Stimulated activated CD8-positive, alpha-beta memory T cell treated with anti-CD3 and anti-CD28 coated beads, Interleukin-2, amount 100 ng/mL, for 48 hours (primary cell): ENCODE results near the gene UGT1A8.
"Not testable (repeated sequence)": the region's sequence is repeated elsewhere in the genome, so short reads cannot be mapped to it uniquely, and the experiment has no call there.

Source experiments
- DNase-seq, 2 donors: peaks; one replicate each; pipeline ENCODE4 v3.0.0-alpha.2; 2020; ENCODE audit warnings: low read depth in 2 of 2

UGT1A8 gene

GRCh38 chr2:233617476-233617875 is at the start of gene UGT1A8:
UGT1A8 (plus strand) TSS chr2:233617633; CDS start chr2:233617708, 75 bp downstream.
- DNase-seq = not testable (repeated sequence)

- DNase-seq = no peak
Measured at GRCh38 chr2:233571001-233571400, 46.4 kb upstream of the UGT1A8 start.

- no peak for DNase-seq
Measured at GRCh38 chr2:233571462-233571861, 46.0 kb upstream of the UGT1A8 start.

GRCh38 chr2:233572468-233572867 is 45.0 kb upstream of the UGT1A8 start:
- no peak for DNase-seq

- DNase-seq = not testable (repeated sequence)
Measured at GRCh38 chr2:233577341-233577740, 40.1 kb upstream of the UGT1A8 start.

GRCh38 chr2:233583217-233583965 is 34.0 kb upstream of the UGT1A8 start:
- DNase-seq = not testable (repeated sequence)

- no peak for DNase-seq
Measured at GRCh38 chr2:233584210-233584609, 33.2 kb upstream of the UGT1A8 start.

GRCh38 chr2:233588400-233588799 is 29.0 kb upstream of the UGT1A8 start:
- no peak for DNase-seq

GRCh38 chr2:233592706-233593105 is 24.7 kb upstream of the UGT1A8 start:
- not testable (repeated sequence) for DNase-seq

GRCh38 chr2:233593201-233593600 is 24.2 kb upstream of the UGT1A8 start:
- no peak for DNase-seq

GRCh38 chr2:233597522-233597921 is 19.9 kb upstream of the UGT1A8 start:
- DNase-seq = no peak

GRCh38 chr2:233598952-233599351 is 18.5 kb upstream of the UGT1A8 start:
- no peak for DNase-seq

- no peak for DNase-seq
Measured at GRCh38 chr2:233600386-233600785, 17.0 kb upstream of the UGT1A8 start.

- DNase-seq = no peak
Measured at GRCh38 chr2:233602076-233602475, 15.4 kb upstream of the UGT1A8 start.

GRCh38 chr2:233603520-233603919 is 13.9 kb upstream of the UGT1A8 start:
- DNase-seq = no peak

GRCh38 chr2:233604826-233605225 is 12.6 kb upstream of the UGT1A8 start:
- no peak for DNase-seq

GRCh38 chr2:233605680-233606079 is 11.8 kb upstream of the UGT1A8 start:
- no peak for DNase-seq

- DNase-seq = no peak
Measured at GRCh38 chr2:233611284-233611683, 6.1 kb upstream of the UGT1A8 start.

GRCh38 chr2:233620204-233620603 is 2.8 kb downstream of the UGT1A8 start:
- DNase-seq = no peak

GRCh38 chr2:233621863-233622262 is 4.4 kb downstream of the UGT1A8 start:
- not testable (repeated sequence) for DNase-seq

GRCh38 chr2:233627331-233628025 is 10.0 kb downstream of the UGT1A8 start:
- no peak for DNase-seq

- not testable (repeated sequence) for DNase-seq
Measured at GRCh38 chr2:233636306-233636705, 18.9 kb downstream of the UGT1A8 start, which contains the start of gene UGT1A10. UGT1A10 (plus strand) TSS chr2:233636448; CDS start chr2:233636523, 75 bp downstream.

GRCh38 chr2:233638836-233639235 is 21.4 kb downstream of the UGT1A8 start:
- DNase-seq = no peak
